HepG2 (cell line): ENCODE data around the gene MAEA. TPM values are rescaled to one million over a fixed set of nuclear protein-coding genes. Genes with fewer than 3 reads are reported as not detected.

Experiments
- CEBPB ChIP-seq: IDR thresholded peaks from 2 replicates; pipeline ENCODE4 v1.6.1; 2011; ENCODE audit warnings: low read depth, low read length, improper control_type of control experiment, borderline replicate concordance
- KIAA2018 ChIP-seq: sonication (generic); formaldehyde crosslinking; IDR thresholded peaks from 2 replicates; pipeline ENCODE4 v1.5.0; 2020; ENCODE audit warnings: mild to moderate bottlenecking, missing genetic modification reagents, borderline replicate concordance
- KLF11 ChIP-seq: IDR thresholded peaks from 2 replicates; pipeline ENCODE4 v1.6.1; 2016; ENCODE audit warnings: missing compliant biosample characterization
- MAF1 ChIP-seq: sonication (generic); formaldehyde crosslinking; IDR thresholded peaks from 2 replicates; pipeline ENCODE4 v1.5.0; 2020; ENCODE audit warnings: missing genetic modification reagents, borderline replicate concordance
- ZNF18 ChIP-seq: sonication (generic); formaldehyde crosslinking; IDR thresholded peaks from 2 replicates; pipeline ENCODE4 v1.8.0; 2022; ENCODE audit warnings: mild to moderate bottlenecking, missing genetic modification reagents; ENCODE audit not compliant: insufficient replicate concordance
- ZNF280D ChIP-seq: sonication (generic); formaldehyde crosslinking; IDR thresholded peaks from 2 replicates; pipeline ENCODE4 v1.5.1; 2020; ENCODE audit warnings: mild to moderate bottlenecking, missing genetic modification reagents
- ZNF335 ChIP-seq: sonication (generic); formaldehyde crosslinking; IDR thresholded peaks from 2 replicates; pipeline ENCODE4 v1.4.0; 2020; ENCODE audit warnings: missing genetic modification reagents
- ZNF354B ChIP-seq: sonication (generic); formaldehyde crosslinking; IDR thresholded peaks from 2 replicates; pipeline ENCODE4 v1.8.0; 2022; ENCODE audit warnings: mild to moderate bottlenecking, missing genetic modification reagents
- ZNF564 ChIP-seq: sonication (generic); formaldehyde crosslinking; IDR thresholded peaks from 2 replicates; pipeline ENCODE4 v1.8.1; 2023; ENCODE audit warnings: mild to moderate bottlenecking, missing genetic modification reagents
- ZNF746 ChIP-seq: sonication (generic); formaldehyde crosslinking; IDR thresholded peaks from 2 replicates; pipeline ENCODE4 v1.8.0; 2022; ENCODE audit warnings: mild to moderate bottlenecking, missing genetic modification reagents
- polyA plus RNA-seq, 8 experiments: library from polyadenylated mRNA; depleted of rRNA in 3 of 8; stranded (reverse) in 7 of 8; unstranded in 1 of 8; fragments of >200 nt; fragmentation: Illumina TruSeq in 4 of 8; extraction: Trizol in 4 of 8; gene quantifications; 2 replicates each; pipeline versions ENCODE4 v1.2.1 to v1.2.3, GENCODE V29; 2011 to 2016; ENCODE audit warnings: low read depth in 4 of 8, missing spikeins in 1 of 8, mixed read lengths in 1 of 8; ENCODE audit not compliant: insufficient read depth in 1 of 8
- total RNA-seq, 5 experiments: library from RNA; depleted of rRNA; stranded (reverse); fragments of >200 nt; fragmentation: Illumina TruSeq; extraction: Trizol; gene quantifications; 2 replicates each; pipeline ENCODE4 v1.2.3, GENCODE V29; 2016; ENCODE audit warnings: low read depth in 1 of 5

MAEA gene
- total and polyA plus RNA-seq, 2 of the 13 experiments (the other 11 are each of a cell fraction or from before 2014, with no cell fraction given): 52.0 to 57.1 TPM

- TF ChIP-seq CEBPB: peak; percentile 82
- TF ChIP-seq ZNF335 (CRISPR knock-in tag): no peak
- no peak for TF ChIP-seq MAF1
- TF ChIP-seq ZNF354B (CRISPR knock-in tag): no peak
- TF ChIP-seq KIAA2018 (CRISPR knock-in tag): no peak
- TF ChIP-seq ZNF564: peak; percentile 100
- TF ChIP-seq ZNF280D (CRISPR knock-in tag): peak; percentile 64; the same call in 1 of the 2 replicates
- no peak for TF ChIP-seq ZNF746 (CRISPR knock-in tag)
- no peak for TF ChIP-seq ZNF18 (CRISPR knock-in tag)
- TF ChIP-seq KLF11 (CRISPR knock-in tag): no peak
These were observed 36.7 kb upstream of the MAEA start (continued) for GRCh38 chr4:1252928-1253492.
